A673 (cell line): ENCODE results near the gene ALDH3B2.

Experiments used
- CTCF ChIP-seq: fragments of 300-800, 200-600 bp; sonication (generic); conservative IDR thresholded peaks from 2 replicates; pipeline ENCODE4 v1.5.1; 2017; ENCODE audit warnings: low read depth, mild to moderate bottlenecking, antibody characterized with exemption, low read length, moderate library complexity, mixed read lengths
- EZH2 ChIP-seq: fragments of 200-600 bp; sonication (generic); IDR thresholded peaks from 2 replicates; pipeline ENCODE4 v1.6.1; 2017; ENCODE audit warnings: borderline replicate concordance, low read depth, mild to moderate bottlenecking, mixed read lengths, antibody characterized with exemption, low read length; ENCODE audit not compliant: poor library complexity, severe bottlenecking

- TF ChIP-seq CTCF (no peak), EZH2 (no peak)
These were observed 30.8 kb upstream of the ALDH3B2 start for GRCh38 chr11:67705264-67705663.
